HepG2 (cell line): ENCODE results near the gene RAD9A. TPM values are rescaled to one million over a fixed set of nuclear protein-coding genes. Genes with fewer than 3 reads are reported as not detected.
A peak's percentile ranks its signal among the peaks of the same experiment; 100 is the strongest.

Experiments used
- CEBPG ChIP-seq: IDR thresholded peaks from 2 replicates; pipeline ENCODE4 v1.6.1; 2016
- KLF6 ChIP-seq: IDR thresholded peaks from 2 replicates; pipeline ENCODE4 v1.8.0; 2016; ENCODE audit warnings: missing biosample characterization, missing genetic modification reagents
- NR2F2 ChIP-seq: IDR thresholded peaks from 2 replicates; pipeline ENCODE4 v1.6.1; 2012; ENCODE audit warnings: low read depth, inconsistent platforms, borderline replicate concordance
- PAXIP1 ChIP-seq: sonication (generic); formaldehyde crosslinking; conservative IDR thresholded peaks from 2 replicates; pipeline ENCODE4 v1.4.0; 2020; ENCODE audit warnings: mild to moderate bottlenecking, missing genetic modification reagents, moderate library complexity
- PPARG ChIP-seq: conservative IDR thresholded peaks from 2 replicates; pipeline ENCODE4 v1.6.1; 2016; ENCODE audit warnings: missing biosample characterization, missing genetic modification reagents
- PRDM10 ChIP-seq: sonication (generic); formaldehyde crosslinking; IDR thresholded peaks from 2 replicates; pipeline ENCODE4 v1.4.0; 2020; ENCODE audit warnings: low read depth, missing genetic modification reagents
- ZBTB3 ChIP-seq: sonication (generic); formaldehyde crosslinking; IDR thresholded peaks from 2 replicates; pipeline ENCODE4 v1.4.0; 2020; ENCODE audit warnings: low read depth, mild to moderate bottlenecking, moderate library complexity, missing genetic modification reagents, borderline replicate concordance
- ZNF24 ChIP-seq: fragments of 450-650 bp; IDR thresholded peaks from 2 replicates; pipeline ENCODE4 v1.6.1; 2017; ENCODE audit warnings: antibody characterized with exemption, mild to moderate bottlenecking
- ZNF281 ChIP-seq: sonication (generic); formaldehyde crosslinking; IDR thresholded peaks from 2 replicates; pipeline ENCODE4 v1.4.0; 2020; ENCODE audit warnings: missing genetic modification reagents, borderline replicate concordance
- ZNF619 ChIP-seq: sonication (generic); formaldehyde crosslinking; IDR thresholded peaks from 2 replicates; pipeline ENCODE4 v1.4.0; 2020; ENCODE audit warnings: mild to moderate bottlenecking, missing genetic modification reagents
- ZNF766 ChIP-seq: sonication (generic); formaldehyde crosslinking; IDR thresholded peaks from 2 replicates; pipeline ENCODE4 v1.5.0; 2020; ENCODE audit warnings: missing genetic modification reagents, borderline replicate concordance
- ZNF816 ChIP-seq: sonication (generic); formaldehyde crosslinking; IDR thresholded peaks from 2 replicates; pipeline ENCODE4 v1.8.0; 2022; ENCODE audit warnings: missing genetic modification reagents, mild to moderate bottlenecking, borderline replicate concordance
- ZSCAN9 ChIP-seq: IDR thresholded peaks from 2 replicates; pipeline ENCODE4 v1.6.1; 2016; ENCODE audit warnings: borderline replicate concordance
- polyA plus RNA-seq, 8 experiments: library from polyadenylated mRNA; depleted of rRNA in 3 of 8; stranded (reverse) in 7 of 8; unstranded in 1 of 8; fragments of >200 nt; fragmentation: Illumina TruSeq in 4 of 8; extraction: Trizol in 4 of 8; gene quantifications; 2 replicates each; pipeline versions ENCODE4 v1.2.1 to v1.2.3, GENCODE V29; 2011 to 2016; ENCODE audit warnings: low read depth in 4 of 8, missing spikeins in 1 of 8, mixed read lengths in 1 of 8; ENCODE audit not compliant: insufficient read depth in 1 of 8
- total RNA-seq, 5 experiments: library from RNA; depleted of rRNA; stranded (reverse); fragments of >200 nt; fragmentation: Illumina TruSeq; extraction: Trizol; gene quantifications; 2 replicates each; pipeline ENCODE4 v1.2.3, GENCODE V29; 2016; ENCODE audit warnings: low read depth in 1 of 5
- TF ChIP-seq, protein P1 (sequence below): sonication (generic); formaldehyde crosslinking; IDR thresholded peaks from 2 replicates; pipeline ENCODE4 v1.8.0; 2022; ENCODE audit warnings: mild to moderate bottlenecking, missing genetic modification reagents; ENCODE audit not compliant: insufficient replicate concordance

The RAD9A gene
- total and polyA plus RNA-seq, 2 of the 13 experiments (the other 11 are each of a cell fraction or from before 2014, with no cell fraction given), result 10.1 to 15.7 TPM

DNA sequence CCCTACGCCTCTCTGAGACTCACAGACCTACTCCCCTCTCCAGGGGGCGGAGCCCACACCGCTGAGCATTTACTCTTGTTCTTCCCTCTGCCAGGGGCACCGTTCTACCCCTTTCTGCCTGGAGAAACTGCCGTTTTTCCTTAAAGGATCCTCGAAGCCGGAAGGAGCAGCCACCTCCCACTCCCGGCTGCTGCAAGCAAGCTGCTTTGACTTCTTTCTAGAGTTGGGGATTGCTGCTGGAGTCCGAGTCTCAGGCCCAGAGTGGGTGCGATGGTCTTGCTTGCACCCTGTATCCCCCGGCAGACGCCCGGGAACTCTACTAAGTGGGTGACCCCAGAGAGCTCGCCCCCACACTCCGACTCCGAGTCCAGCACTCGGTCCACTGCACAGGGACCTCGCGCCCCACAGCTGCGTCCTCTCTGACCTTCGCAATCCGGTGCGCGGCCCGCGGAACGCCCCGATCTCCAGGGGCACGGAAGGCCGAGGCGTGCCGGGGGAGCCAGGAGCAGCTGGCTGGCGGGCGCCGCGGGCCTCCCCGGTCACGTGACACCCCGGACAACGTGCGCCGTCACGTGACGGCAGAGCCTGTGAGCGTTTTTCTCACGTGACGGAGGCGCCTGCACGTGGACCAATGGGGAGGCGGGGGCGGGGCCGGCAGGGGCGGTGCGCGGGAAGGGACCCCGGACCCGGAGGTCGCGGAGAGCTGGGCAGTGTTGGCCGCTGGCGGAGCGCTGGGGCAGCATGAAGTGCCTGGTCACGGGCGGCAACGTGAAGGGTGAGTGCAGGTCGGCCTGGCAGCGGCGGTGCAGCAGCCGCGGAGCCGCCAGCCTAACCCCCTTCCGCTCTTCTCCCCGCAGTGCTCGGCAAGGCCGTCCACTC is at the start of gene RAD9A (continued):
- TF ChIP-seq ZNF281 (peak; percentile 52), ZNF816 (CRISPR knock-in tag) (peak; percentile 59; the same call in 1 of the 2 replicates), PRDM10 (no peak), ZBTB3 (CRISPR knock-in tag) (no peak), PPARG (peak; percentile 57), ZSCAN9 (CRISPR knock-in tag) (no peak; the same call in 1 of the 2 replicates), KLF6 (CRISPR knock-in tag) (peak; percentile 76; the same call in 1 of the 2 replicates), CEBPG (peak; percentile 17; the same call in 1 of the 2 replicates), NR2F2 (no peak; the same call in 1 of the 2 replicates), ZNF619 (no peak; the same call in 1 of the 2 replicates), PAXIP1 (peak; percentile 59), ZNF766 (CRISPR knock-in tag) (no peak), ZNF24 (no peak)
- TF ChIP-seq, protein P1, sequence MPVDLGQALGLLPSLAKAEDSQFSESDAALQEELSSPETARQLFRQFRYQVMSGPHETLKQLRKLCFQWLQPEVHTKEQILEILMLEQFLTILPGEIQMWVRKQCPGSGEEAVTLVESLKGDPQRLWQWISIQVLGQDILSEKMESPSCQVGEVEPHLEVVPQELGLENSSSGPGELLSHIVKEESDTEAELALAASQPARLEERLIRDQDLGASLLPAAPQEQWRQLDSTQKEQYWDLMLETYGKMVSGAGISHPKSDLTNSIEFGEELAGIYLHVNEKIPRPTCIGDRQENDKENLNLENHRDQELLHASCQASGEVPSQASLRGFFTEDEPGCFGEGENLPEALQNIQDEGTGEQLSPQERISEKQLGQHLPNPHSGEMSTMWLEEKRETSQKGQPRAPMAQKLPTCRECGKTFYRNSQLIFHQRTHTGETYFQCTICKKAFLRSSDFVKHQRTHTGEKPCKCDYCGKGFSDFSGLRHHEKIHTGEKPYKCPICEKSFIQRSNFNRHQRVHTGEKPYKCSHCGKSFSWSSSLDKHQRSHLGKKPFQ, result no peak
